ENCODE results near the gene TBC1D9B. TPM values are rescaled to one million over a fixed set of nuclear protein-coding genes. Genes with fewer than 3 reads are reported as not detected.

TBC1D9B gene
- total and polyA plus RNA-seq, 2 experiments from 2014 or later = 55.7 to 78.8 TPM

- Histone ChIP-seq H2AFZ (no peak overlapping the region), H3K27me3 (replicated peaks; ENCODE audit: insufficient read depth) (no peaks in the 10 kb centered on the region), H3K9me2 (ENCODE audit: insufficient read depth) (no peaks in the 10 kb centered on the region), H4K20me1 (ENCODE audit: insufficient read depth) (no peaks in the 10 kb centered on the region), H3K9me3 (ENCODE audit: low read depth) (no peaks in the 10 kb centered on the region), H3F3A (ENCODE audit: insufficient read depth) (peaks cover 49% of the 10 kb centered on the region), H3K4me1 (ENCODE audit: insufficient read depth) (no peaks in the 10 kb centered on the region), H3K9ac (no peak overlapping the region), H3K27ac (no peak overlapping the region), H3K4me3 (no peak overlapping the region), H3K4me2 (ENCODE audit: unreplicated experiment) (no peak overlapping the region), H3K36me3 (ENCODE audit: low read depth) (peaks cover 64% of the 10 kb centered on the region), H3K79me2 (ENCODE audit: insufficient read depth) (peaks cover 29% of the 10 kb centered on the region)
- DNase-seq = no peak
- in situ Hi-C loops (cut with MboI) = no loop called here
- TF ChIP-seq EZH2 (IDR thresholded peaks at IDR 0.05; ENCODE audit: insufficient read depth, poor library complexity, severe bottlenecking) (no peak), EZH2phosphoT487 (IDR thresholded peaks at IDR 0.05; ENCODE audit: insufficient read depth, low read depth) (no peak)
- WGBS, 2 experiments (ENCODE audit: low coverage in 1 of 2, low lambda C conversion rate in 2 of 2, missing lambda C conversion rate in 2 of 2) = 96 to 100% methylated on average over 3 of the region's 3 CpGs
These were observed 74.0 kb downstream of the TBC1D9B start for GRCh38 chr5:179833709-179834070.

GRCh38 chr5:179833056-179833708, 74.5 kb downstream of the TBC1D9B start:
- H3K9ac ChIP-seq = no peak overlapping the region
- H3K4me2 ChIP-seq (ENCODE audit: unreplicated experiment) = no peak overlapping the region
- H2AFZ ChIP-seq = no peak overlapping the region
- no peaks in the 10 kb centered on the region for H3K9me2 ChIP-seq (ENCODE audit: insufficient read depth)
- no peak overlapping the region for H3K4me3 ChIP-seq
- H3K27me3 ChIP-seq (replicated peaks; ENCODE audit: insufficient read depth) = no peaks in the 10 kb centered on the region
- no peaks in the 10 kb centered on the region for H4K20me1 ChIP-seq (ENCODE audit: insufficient read depth)
- H3K27ac ChIP-seq = no peak overlapping the region
- in situ Hi-C loops (cut with MboI) = no loop called here
- H3K36me3 ChIP-seq (ENCODE audit: low read depth) = peaks cover 69% of the 10 kb centered on the region
- 86 to 87% methylated on average over 23 of the region's 23 CpGs for WGBS, 2 experiments (ENCODE audit: low coverage in 1 of 2, low lambda C conversion rate in 2 of 2, missing lambda C conversion rate in 2 of 2)
- no peak for DNase-seq
- H3F3A ChIP-seq (ENCODE audit: insufficient read depth) = peaks cover 54% of the 10 kb centered on the region
- TF ChIP-seq EZH2phosphoT487 (IDR thresholded peaks at IDR 0.05; ENCODE audit: insufficient read depth, low read depth) (no peak), EZH2 (IDR thresholded peaks at IDR 0.05; ENCODE audit: insufficient read depth, poor library complexity, severe bottlenecking) (no peak)
- H3K4me1 ChIP-seq (ENCODE audit: insufficient read depth) = no peaks in the 10 kb centered on the region
- no peaks in the 10 kb centered on the region for H3K9me3 ChIP-seq (ENCODE audit: low read depth)
- peaks cover 34% of the 10 kb centered on the region for H3K79me2 ChIP-seq (ENCODE audit: insufficient read depth)

- peaks cover 50% of the 10 kb centered on the region for H3F3A ChIP-seq (ENCODE audit: insufficient read depth)
- no peak overlapping the region for H2AFZ ChIP-seq
- no peak overlapping the region for H3K27ac ChIP-seq
- in situ Hi-C loops (cut with MboI) = no loop called here
- H3K4me1 ChIP-seq (ENCODE audit: insufficient read depth) = no peaks in the 10 kb centered on the region
- no peak overlapping the region for H3K9ac ChIP-seq
- WGBS, 2 experiments (ENCODE audit: low coverage in 1 of 2, low lambda C conversion rate in 2 of 2, missing lambda C conversion rate in 2 of 2) = 94 to 96% methylated on average over 19 of the region's 20 CpGs
- no peaks in the 10 kb centered on the region for H3K9me3 ChIP-seq (ENCODE audit: low read depth)
- no peak overlapping the region for H3K4me3 ChIP-seq
- no peaks in the 10 kb centered on the region for H3K27me3 ChIP-seq (replicated peaks; ENCODE audit: insufficient read depth)
- H3K9me2 ChIP-seq (ENCODE audit: insufficient read depth) = no peaks in the 10 kb centered on the region
- peaks cover 69% of the 10 kb centered on the region for H3K36me3 ChIP-seq (ENCODE audit: low read depth)
- H4K20me1 ChIP-seq (ENCODE audit: insufficient read depth) = no peaks in the 10 kb centered on the region
- H3K79me2 ChIP-seq (ENCODE audit: insufficient read depth) = peaks cover 44% of the 10 kb centered on the region
- no peak for DNase-seq
- no peak overlapping the region for H3K4me2 ChIP-seq (ENCODE audit: unreplicated experiment)
- TF ChIP-seq EZH2phosphoT487 (IDR thresholded peaks at IDR 0.05; ENCODE audit: insufficient read depth, low read depth) (no peak), EZH2 (IDR thresholded peaks at IDR 0.05; ENCODE audit: insufficient read depth, poor library complexity, severe bottlenecking) (no peak)
These were observed 75.5 kb downstream of the TBC1D9B start for GRCh38 chr5:179832039-179832745.

- Histone ChIP-seq H2AFZ (no peak overlapping the region), H3K4me2 (ENCODE audit: unreplicated experiment) (no peak overlapping the region), H3K36me3 (ENCODE audit: low read depth) (peaks cover 66% of the 10 kb centered on the region), H3K4me1 (ENCODE audit: insufficient read depth) (no peaks in the 10 kb centered on the region), H3K9ac (no peak overlapping the region), H3K9me2 (ENCODE audit: insufficient read depth) (no peaks in the 10 kb centered on the region), H3K79me2 (ENCODE audit: insufficient read depth) (peaks cover 54% of the 10 kb centered on the region), H3F3A (ENCODE audit: insufficient read depth) (peaks cover 38% of the 10 kb centered on the region), H4K20me1 (ENCODE audit: insufficient read depth) (no peaks in the 10 kb centered on the region; the same call in 1 of the 2 replicates), H3K27ac (no peak overlapping the region), H3K4me3 (no peak overlapping the region), H3K27me3 (replicated peaks; ENCODE audit: insufficient read depth) (no peaks in the 10 kb centered on the region), H3K9me3 (ENCODE audit: low read depth) (no peaks in the 10 kb centered on the region)
- in situ Hi-C loops (cut with MboI) = no loop called here
- TF ChIP-seq EZH2phosphoT487 (IDR thresholded peaks at IDR 0.05; ENCODE audit: insufficient read depth, low read depth) (no peak), EZH2 (IDR thresholded peaks at IDR 0.05; ENCODE audit: insufficient read depth, poor library complexity, severe bottlenecking) (no peak)
- DNase-seq = no peak
- WGBS, 2 experiments (ENCODE audit: low coverage in 1 of 2, low lambda C conversion rate in 2 of 2, missing lambda C conversion rate in 2 of 2) = 97 to 98% methylated on average over 7 of the region's 7 CpGs
These were observed 76.8 kb downstream of the TBC1D9B start for GRCh38 chr5:179830818-179831468.
